Muscle layer of duodenum (tissue), 2 donors: ENCODE measurements around the gene AP5S1.
A peak's percentile ranks its signal among the peaks of the same experiment; 100 is the strongest.

Source experiments
- H3K27ac ChIP-seq: one replicate; pipeline ENCODE4 v1.7.0; 2013; ENCODE audit warnings: mild to moderate bottlenecking, low read length
- H3K27me3 ChIP-seq: one replicate; pipeline ENCODE4 v1.7.0; 2013; ENCODE audit warnings: low read depth, mild to moderate bottlenecking, control low read depth, low read length
- H3K36me3 ChIP-seq, 2 donors: one replicate each; pipeline ENCODE4 v1.7.0; 2013; ENCODE audit warnings: low read length in 2 of 2, control low read depth in 1 of 2, mild to moderate bottlenecking in 1 of 2; ENCODE audit not compliant: insufficient read depth in 2 of 2, control insufficient read depth in 1 of 2
- H3K4me1 ChIP-seq, 2 donors: one replicate each; pipeline ENCODE4 v1.7.0; 2013; ENCODE audit warnings: low read length in 2 of 2, mild to moderate bottlenecking in 2 of 2, control low read depth in 1 of 2, moderate library complexity in 1 of 2; ENCODE audit not compliant: insufficient read depth in 2 of 2, control insufficient read depth in 1 of 2
- H3K4me3 ChIP-seq, 2 donors: one replicate each; pipeline ENCODE4 v1.7.0; 2013; ENCODE audit warnings: low read length in 2 of 2, low read depth in 1 of 2, mild to moderate bottlenecking in 1 of 2
- H3K9me3 ChIP-seq, 2 donors: one replicate each; pipeline ENCODE4 v1.7.0; 2013; ENCODE audit warnings: low read length in 2 of 2, control low read depth in 1 of 2, mild to moderate bottlenecking in 1 of 2; ENCODE audit not compliant: control insufficient read depth in 1 of 2
- donor health status: healthy.

The AP5S1 gene

GRCh38 chr20:3820048-3820900, at the start of gene AP5S1:
AP5S1 (plus strand) TSS chr20:3820547; CDS start chr20:3822118, 1,571 bp downstream.
- Histone ChIP-seq H3K9me3 (no peaks in the 10 kb centered on the region), H3K27me3 (no peaks in the 10 kb centered on the region), H3K27ac (peak within 1 kb of the TSS; percentile 99), H3K4me1 (peaks cover 5 to 31% of the 10 kb centered on the region in 2 donors), H3K4me3 (peak within 1 kb of the TSS; percentile 88 to 91), H3K36me3 (peaks cover 19 to 39% of the 10 kb centered on the region in 2 donors)

GRCh38 chr20:3771552-3772058, 48.7 kb upstream of the AP5S1 start:
- no peak overlapping the region for H3K4me3 ChIP-seq
- no peak overlapping the region for H3K27ac ChIP-seq
- H3K36me3 ChIP-seq: no peaks in the 10 kb centered on the region
- H3K27me3 ChIP-seq: no peaks in the 10 kb centered on the region
- H3K9me3 ChIP-seq: no peaks in the 10 kb centered on the region
- peaks cover 6 to 19% of the 10 kb centered on the region in 2 donors for H3K4me1 ChIP-seq

DNA sequence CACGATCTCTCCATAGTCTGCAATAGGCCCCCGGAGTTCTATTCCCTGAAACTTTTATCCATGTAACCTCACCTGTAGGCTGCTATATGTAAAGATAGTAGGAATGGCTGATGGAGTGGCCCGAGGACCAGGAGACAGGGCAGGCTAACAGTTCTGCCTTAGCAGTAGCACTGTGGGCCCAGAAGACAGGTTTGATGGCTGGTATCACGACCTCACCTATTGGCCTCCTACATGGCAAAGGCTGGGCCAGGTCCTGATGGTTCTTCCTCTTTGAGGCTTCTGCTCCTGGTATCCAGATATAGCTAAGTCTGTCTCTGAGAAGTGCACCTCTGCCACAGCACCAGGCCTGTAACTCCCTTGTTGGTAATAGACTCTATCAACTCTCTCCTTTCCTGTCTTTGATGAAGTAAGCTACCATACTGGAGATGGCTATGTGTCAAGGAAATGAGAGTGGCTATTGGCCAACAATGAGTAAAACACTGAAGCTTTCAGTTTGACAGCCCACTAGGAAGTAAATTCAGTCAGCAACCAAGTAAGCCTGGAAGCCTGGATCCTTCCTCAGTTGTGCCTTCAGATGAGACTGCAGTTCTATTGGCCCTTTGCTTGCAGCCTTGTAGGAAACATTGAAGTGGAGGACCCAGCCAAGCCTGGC, 44.8 kb upstream of the AP5S1 start:
- H3K36me3 ChIP-seq: no peaks in the 10 kb centered on the region
- peaks cover 0 to 16% of the 10 kb centered on the region in 2 donors for H3K4me1 ChIP-seq
- H3K9me3 ChIP-seq: no peaks in the 10 kb centered on the region
- no peaks in the 10 kb centered on the region for H3K27me3 ChIP-seq
- H3K4me3 ChIP-seq: no peak overlapping the region
- no peak overlapping the region for H3K27ac ChIP-seq

DNA sequence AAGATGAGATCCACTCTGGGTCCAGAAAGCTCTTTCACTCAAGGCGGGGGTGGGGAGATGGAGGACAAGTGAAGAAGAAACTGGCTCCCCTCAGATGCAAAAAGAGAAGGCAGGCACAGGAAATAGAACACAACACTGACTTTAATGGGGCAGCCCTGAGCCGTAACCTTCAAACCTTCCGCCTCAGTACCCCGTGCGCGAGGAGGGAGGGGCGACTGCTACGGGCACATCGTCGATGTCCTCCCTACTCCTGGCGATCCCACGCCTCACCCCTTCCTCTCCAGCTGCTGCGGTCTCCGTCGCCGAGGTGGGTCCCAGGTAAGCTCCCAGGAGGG, 43.0 kb upstream of the AP5S1 start:
- H3K36me3 ChIP-seq: no peaks in the 10 kb centered on the region
- no peaks in the 10 kb centered on the region for H3K9me3 ChIP-seq
- peaks cover 5 to 22% of the 10 kb centered on the region in 2 donors for H3K4me1 ChIP-seq
- H3K27me3 ChIP-seq: no peaks in the 10 kb centered on the region
- peak overlapping the region; percentile 61 to 74 for H3K4me3 ChIP-seq
- no peak overlapping the region for H3K27ac ChIP-seq

- Histone ChIP-seq H3K36me3 (no peaks in the 10 kb centered on the region), H3K4me3 (peak overlapping the region; percentile 61 to 74), H3K9me3 (no peaks in the 10 kb centered on the region), H3K4me1 (peaks cover 5 to 22% of the 10 kb centered on the region in 2 donors), H3K27ac (no peak overlapping the region), H3K27me3 (no peaks in the 10 kb centered on the region)
Observed at GRCh38 chr20:3777716-3778629, 42.4 kb upstream of the AP5S1 start.

DNA sequence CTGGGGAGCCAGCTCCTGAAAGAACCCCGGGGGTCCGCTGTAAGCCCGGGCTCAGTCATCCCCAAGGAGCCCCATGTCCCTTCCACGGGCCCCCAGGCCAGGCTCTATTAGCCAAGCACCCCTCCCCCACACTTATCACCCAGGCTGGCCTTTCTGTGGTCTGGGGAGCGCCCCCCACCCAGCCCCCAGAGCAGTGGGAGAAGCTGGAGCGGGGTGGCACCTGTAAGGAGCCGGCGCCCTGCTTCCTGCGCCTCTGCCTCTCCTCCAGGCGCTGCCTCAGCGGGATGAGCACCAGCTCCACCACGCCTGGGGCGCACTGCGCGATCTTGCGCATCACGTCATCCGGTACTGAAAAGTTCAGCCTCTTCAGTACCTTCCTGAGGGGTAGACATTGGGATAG, 41.4 kb upstream of the AP5S1 start:
- H3K27me3 ChIP-seq: no peaks in the 10 kb centered on the region
- no peak overlapping the region for H3K4me3 ChIP-seq
- no peaks in the 10 kb centered on the region for H3K9me3 ChIP-seq
- peaks cover 5 to 29% of the 10 kb centered on the region in 2 donors for H3K4me1 ChIP-seq
- H3K36me3 ChIP-seq: no peaks in the 10 kb centered on the region
- H3K27ac ChIP-seq: no peak overlapping the region

DNA sequence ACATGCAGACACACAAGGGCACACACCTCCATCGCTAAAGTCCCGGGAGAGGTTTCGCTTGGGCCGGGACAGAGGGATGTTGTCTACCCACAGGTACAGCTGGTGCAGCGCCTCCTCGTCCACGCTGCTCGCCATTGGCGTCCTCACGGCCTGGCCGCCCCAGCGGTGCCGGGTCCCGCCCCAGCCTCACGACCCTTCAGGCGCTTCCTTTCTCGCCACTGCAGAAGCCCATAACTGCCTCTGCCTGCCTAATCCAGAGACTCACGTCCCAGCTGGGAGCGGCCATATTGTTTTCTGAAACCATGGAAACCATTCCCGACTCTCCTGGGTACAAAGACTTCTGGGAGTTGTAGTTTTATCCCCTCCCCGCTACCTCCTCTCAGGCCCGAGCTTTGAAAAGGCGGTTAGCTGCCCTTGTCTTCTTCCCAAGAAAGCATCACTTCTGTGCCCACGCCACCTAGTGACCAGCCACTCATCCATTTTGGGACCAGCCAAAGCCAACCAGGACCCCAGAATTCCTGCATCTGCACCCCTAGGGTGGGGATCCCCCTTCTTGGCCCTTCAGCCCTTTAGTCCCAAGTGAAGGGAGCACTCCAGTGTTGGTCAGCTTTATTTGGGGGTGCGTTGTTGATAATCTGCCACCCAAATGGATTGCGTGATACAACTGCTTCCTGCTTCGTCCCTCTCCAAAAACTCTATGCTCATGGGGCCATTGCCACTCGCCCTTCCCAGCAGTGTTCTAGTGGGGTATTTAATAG, 39.0 kb upstream of the AP5S1 start, which contains the start of gene SPEF1:
Gene SPEF1 (minus strand): TSS at position 296 of the 758 bp plus-strand sequence. CDS start 161 bp downstream, at position 135.
- no peaks in the 10 kb centered on the region for H3K27me3 ChIP-seq
- H3K4me1 ChIP-seq: peaks cover 16 to 47% of the 10 kb centered on the region in 2 donors
- peak within 1 kb of the TSS; percentile 51 to 63 for H3K4me3 ChIP-seq
- H3K36me3 ChIP-seq: no peaks in the 10 kb centered on the region
- H3K9me3 ChIP-seq: no peaks in the 10 kb centered on the region
- H3K27ac ChIP-seq: no peak within 1 kb of the TSS

DNA sequence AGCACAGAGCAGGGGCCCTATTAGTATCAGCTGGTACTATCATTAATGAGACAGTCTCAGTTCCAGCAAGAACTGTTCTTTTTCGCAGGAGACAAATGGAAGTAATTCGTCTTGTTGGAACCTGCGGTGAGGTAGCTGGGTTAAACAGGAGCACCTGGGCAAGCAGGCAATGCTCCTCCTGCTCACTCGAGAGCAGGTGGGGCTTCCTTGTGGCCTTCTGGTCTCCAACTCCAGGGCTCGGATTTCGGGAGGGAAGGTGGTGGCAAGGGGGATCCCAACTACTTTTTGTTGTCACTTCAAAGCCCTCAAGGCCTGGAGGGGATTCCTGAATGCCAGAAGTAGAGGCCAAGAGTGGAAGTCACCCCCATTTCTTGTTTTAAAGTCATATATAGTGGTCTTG, 37.8 kb upstream of the AP5S1 start:
- peaks cover 16 to 51% of the 10 kb centered on the region in 2 donors for H3K4me1 ChIP-seq
- no peaks in the 10 kb centered on the region for H3K27me3 ChIP-seq
- H3K27ac ChIP-seq: no peak overlapping the region
- no peaks in the 10 kb centered on the region for H3K9me3 ChIP-seq
- no peaks in the 10 kb centered on the region for H3K36me3 ChIP-seq
- H3K4me3 ChIP-seq: no peak overlapping the region

DNA sequence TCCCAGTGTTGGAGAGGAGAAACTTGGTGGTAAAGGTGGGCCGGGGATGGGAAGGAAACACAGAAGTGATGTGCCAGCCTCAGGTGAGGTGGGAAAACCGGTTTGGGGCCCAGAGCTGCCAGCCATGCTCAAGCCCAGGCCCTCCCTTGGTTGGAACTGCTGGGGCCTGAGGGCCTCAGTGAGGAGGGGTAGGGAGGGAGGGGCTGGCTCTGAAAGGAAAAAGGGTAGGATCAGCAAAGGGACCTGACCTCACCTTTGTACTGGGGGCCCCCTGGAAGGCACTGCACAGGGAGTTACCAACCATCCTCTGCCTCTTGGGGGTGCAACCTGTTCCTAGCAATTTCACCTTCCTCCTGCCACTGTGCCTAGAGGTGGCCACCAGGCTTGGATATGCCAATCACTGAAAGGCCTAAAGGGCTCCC, 37.3 kb upstream of the AP5S1 start:
- no peak overlapping the region for H3K27ac ChIP-seq
- no peaks in the 10 kb centered on the region for H3K36me3 ChIP-seq
- H3K9me3 ChIP-seq: no peaks in the 10 kb centered on the region
- H3K4me1 ChIP-seq: peaks cover 16 to 49% of the 10 kb centered on the region in 2 donors
- no peak overlapping the region for H3K4me3 ChIP-seq
- no peaks in the 10 kb centered on the region for H3K27me3 ChIP-seq

DNA sequence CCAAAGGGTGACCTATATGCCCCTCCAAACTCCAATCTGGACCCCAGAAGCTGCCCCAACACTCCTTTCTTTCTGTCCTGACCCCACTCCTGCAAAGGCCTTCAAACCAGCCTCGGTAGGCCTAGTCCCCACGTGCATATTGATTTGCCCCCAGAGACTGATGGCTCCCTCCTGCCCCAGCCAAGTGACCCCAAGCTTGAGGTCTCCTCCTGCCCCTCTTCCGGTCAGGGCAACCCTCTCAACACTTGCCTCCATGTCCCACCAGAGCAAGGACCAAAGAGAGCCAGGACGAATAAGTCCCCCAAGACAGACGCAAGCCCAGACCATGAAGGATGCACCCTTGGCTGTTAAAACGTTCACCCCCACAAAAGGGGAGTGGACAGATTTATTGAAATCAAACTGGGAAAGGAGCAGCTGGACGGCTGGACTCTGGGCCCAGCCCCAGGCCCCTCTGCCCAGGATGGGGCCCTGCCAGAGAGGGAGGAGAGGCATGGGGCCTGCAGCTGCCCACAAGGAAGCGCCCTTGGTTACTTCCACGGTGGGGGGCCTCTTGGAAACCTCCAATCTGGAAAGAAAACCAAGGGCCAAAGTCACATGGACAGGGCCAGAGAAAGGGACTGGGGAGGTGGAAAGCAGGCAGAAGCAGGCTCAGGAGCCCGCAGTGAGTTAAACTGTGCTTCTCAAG, 36.7 kb upstream of the AP5S1 start:
- Histone ChIP-seq H3K36me3 (no peaks in the 10 kb centered on the region), H3K4me1 (peaks cover 16 to 44% of the 10 kb centered on the region in 2 donors), H3K27me3 (no peaks in the 10 kb centered on the region), H3K27ac (no peak overlapping the region), H3K9me3 (no peaks in the 10 kb centered on the region), H3K4me3 (no peak overlapping the region)
